ENCODE measurements around the gene TEX35.

The TEX35 gene

DNA sequence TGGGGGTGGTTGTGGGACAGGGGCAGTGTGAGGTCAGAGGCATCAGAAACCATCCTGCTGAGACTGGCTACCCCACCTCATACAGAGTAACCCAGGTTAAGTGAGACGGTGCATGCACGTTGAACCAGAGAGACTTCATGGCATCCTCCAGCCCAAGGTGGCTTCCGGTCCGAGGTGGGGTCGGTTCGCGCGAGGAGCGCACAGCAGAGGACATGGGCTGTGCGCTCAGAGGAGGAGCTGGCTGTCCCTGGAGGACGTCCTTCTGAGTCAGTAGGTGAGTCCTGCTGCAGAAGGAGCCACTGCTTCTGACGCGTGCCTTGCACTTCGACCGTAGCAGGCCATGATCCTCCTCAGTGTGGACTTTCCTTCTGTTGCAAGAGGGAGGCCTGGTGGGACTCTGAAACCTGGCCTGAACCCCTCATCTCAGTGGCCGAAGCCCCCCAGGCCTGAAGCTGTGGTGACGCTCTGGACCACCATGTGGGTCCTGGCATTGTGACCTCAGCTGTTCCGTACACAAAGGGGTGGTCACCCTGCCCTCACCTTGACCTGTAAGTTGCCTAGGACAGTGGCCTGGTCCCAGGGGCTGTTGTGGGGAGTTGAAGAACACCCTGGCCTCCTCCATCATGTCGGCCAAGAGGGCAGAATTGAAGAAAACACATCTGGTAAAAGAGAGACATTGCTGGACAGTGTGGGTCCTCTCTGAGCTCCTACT, at the start of gene TEX35:
Gene TEX35 (plus strand): TSS at position 544 of the 712 bp plus-strand sequence. CDS start 80 bp downstream, at position 624.
- no peak for DNase-seq

DNA sequence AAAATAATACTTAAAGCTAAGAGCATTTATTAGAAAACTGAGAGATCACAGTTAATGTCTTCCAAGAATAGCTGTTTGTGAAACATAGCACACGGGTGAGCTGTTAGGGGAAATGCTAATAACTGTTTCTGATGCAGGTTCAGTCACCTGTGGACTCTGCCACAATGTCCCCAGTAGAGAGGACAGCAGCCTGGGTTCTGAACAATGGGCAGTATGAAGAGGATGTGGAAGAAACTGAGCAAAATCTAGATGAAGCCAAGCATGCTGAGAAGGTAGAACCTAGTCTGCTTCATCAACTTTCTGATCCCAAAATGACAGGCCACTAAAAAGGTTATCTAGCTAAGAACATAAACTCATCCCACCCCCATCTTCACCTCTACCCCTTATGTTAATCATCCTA, 48.8 kb upstream of the TEX35 start:
- DNase-seq = no peak

DNA sequence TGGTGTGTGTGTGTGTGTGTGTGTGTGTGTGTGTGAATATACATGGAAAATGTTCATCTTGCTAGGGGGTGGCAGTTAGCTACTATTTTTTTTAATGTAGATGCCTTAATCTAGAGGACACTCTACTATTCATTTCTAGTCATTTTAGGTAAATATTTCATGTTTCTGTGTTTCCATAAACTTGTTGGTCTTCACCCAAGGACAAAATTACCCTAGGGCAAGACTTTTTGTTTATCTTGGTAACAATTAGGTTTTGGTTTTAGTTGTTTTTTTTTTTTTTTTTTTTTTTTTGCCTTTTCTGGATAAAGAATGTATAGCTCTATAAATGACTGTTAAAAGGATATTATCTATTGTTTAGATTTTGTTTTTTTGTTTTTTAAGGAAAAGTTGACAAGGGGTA, 48.3 kb upstream of the TEX35 start:
- no peak for DNase-seq

GRCh38 chr1:178465011-178465410, 47.9 kb upstream of the TEX35 start:
- DNase-seq = no peak

DNA sequence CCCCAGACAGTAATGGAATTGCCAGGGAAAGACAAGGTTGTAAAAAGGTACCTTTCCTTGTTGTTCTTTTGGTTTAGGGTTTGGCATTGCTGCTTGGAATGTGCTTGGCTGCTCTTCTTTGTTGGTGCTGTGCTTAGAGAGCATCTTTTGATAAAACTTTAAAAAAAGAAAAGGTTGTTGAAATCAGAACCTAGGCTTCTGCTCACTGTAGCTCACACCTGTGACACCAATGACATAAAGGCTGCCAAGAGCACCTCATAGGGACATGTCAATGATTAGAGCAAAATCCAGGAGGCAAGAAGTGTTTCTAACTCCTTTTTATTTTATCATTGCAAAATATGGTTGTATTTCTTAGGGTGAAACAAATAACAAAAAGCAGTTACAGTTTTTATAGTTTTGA, 45.1 kb upstream of the TEX35 start:
- DNase-seq = no peak

DNA sequence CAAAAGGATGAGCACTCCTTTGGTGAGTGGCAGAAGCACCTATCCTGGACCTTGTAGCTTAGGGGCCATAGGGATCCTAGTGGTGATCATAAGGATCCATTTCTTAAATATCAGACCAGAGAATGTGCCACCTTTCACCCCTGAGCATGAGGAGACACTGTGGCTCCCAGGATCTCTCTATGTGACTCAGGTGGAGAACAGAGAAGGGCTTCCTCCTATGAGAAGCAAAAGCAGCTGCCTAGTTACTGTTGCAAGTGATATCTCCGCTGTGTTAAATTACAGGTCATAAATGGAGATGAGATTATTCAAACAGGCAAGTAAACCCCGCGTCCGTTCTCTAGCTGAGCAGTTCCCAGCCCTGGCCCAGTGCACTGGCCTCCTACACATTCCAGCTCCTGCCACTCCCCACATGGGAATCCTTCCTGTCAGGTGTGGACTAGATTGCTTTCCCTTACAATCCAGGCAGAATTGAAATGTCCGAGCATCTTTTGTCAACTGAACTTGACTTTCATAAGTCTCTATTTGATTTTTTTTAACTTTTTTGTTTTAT, 42.4 kb upstream of the TEX35 start:
- no peak for DNase-seq

GRCh38 chr1:178472531-178472930, 40.4 kb upstream of the TEX35 start:
- DNase-seq = no peak

GRCh38 chr1:178477373-178477772, 35.5 kb upstream of the TEX35 start:
- no peak for DNase-seq

DNA sequence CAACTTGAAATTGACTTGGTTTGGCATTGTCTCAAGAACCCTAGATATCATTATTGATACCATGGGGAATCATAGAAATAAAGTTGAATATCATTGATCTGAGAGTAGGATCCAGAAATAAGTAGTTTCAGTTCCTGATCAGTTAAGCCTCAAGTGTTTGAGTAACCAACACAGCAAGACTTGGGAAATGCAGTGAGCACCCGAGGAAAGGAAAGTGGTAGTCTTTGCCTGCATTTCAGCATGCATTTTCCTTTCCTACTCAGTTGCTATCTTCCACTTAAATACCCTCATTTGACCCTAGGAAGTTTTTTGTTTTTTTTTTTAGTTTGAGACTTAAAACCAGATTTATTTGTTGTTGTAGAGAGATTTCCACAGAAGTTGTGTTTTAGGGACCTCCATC, 35.1 kb upstream of the TEX35 start:
- DNase-seq = no peak

GRCh38 chr1:178483251-178483957, 29.5 kb upstream of the TEX35 start:
- no peak for DNase-seq

DNA sequence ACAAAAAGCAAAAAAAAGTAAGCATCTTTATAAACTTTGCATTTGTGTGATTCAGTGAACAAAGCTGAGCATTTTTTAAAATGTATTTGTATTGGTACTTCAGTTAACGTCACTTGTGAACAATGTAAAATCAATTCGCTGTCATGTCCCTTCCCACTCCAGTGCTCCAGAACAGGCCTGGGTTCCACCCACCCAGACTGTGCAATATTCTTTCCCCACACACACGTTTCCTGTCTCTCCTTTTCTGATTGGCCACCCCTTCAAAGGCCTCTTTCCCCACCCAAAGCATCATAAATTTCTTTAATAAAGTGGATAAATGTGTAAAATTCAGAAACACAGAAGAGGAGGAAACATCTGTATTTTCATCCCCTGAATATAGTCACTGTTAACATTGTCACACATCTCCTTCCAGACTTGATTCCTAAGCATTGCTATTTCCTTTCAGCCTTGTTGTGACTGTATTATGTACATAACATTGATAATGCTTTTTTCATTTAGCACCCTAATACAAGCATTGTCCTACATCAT, 28.1 kb upstream of the TEX35 start:
- DNase-seq = no peak

- DNase-seq = no peak
Observed at GRCh38 chr1:178485541-178485981, 27.3 kb upstream of the TEX35 start.

GRCh38 chr1:178486100-178487069, 26.5 kb upstream of the TEX35 start:
- DNase-seq = no peak

DNA sequence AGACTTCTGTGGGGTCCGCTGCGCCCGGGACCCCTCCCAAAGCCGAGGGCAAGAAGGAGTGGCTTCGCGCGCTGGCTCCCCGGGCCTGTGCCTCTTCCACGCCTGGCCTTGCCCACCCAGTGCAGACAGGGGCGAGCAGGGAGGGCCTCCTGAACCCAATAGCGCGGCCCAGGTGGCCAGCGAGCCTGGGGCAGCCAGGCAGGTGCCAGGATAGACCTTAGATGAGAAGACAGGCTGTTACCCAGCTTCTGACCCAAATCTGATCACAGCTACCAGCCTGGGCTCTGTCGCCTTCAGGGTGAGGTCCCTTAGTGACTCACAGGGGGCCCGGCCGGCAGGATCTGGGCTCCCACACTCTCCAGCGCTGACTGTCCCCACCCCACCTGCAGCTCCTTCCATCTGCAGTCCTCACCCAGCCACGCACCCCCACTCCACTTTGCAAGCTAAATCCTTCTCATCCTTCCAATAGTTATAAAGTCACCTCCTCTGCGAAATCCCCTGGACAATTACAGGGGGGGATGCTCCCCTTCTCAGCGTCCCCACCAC, 25.8 kb upstream of the TEX35 start:
- no peak for DNase-seq

GRCh38 chr1:178488393-178488792, 24.5 kb upstream of the TEX35 start:
- no peak for DNase-seq

DNA sequence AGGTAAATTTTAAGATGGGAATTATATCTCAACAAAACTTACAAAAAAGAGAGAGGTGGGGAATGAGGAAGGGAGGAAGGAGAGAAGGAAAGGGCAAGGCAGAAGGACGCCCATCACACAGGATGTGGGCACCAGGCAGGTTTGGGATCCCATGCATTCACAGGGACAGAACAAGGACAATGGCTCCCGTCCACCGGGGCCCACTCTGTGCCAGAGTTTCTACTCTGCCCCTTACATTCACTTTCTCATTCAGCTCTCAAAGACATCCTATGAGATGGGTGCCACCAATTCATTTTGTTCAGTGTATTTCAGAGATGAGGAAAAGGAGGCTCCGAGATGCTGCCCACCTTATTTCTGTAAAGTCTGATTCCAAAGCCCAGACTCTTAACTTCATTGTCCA, 23.5 kb upstream of the TEX35 start:
- DNase-seq = no peak

GRCh38 chr1:178490136-178490535, 22.8 kb upstream of the TEX35 start:
- no peak for DNase-seq

GRCh38 chr1:178490967-178491366, 21.9 kb upstream of the TEX35 start:
- DNase-seq = no peak

GRCh38 chr1:178491721-178492120, 21.2 kb upstream of the TEX35 start:
- DNase-seq = no peak

DNA sequence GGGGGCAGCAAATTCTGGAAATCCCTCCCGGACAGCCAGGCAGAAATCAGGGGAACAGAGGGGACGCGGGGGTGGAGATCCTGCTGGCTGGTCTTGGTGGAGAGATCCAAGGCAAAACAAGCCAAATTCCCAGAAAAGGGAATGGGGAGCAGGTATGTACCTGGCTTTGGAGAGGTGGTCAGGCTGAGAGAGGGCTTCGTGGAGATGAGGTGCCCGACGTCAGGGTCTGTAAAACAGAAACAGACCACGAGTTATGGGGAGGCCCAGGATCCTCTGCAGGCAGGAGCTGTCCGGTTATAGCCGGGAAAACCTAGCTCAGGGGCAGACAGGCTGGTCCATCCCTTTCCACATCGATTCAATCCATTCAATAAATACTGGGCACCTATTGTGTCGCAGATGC, 20.6 kb upstream of the TEX35 start:
- DNase-seq = no peak

GRCh38 chr1:178493301-178493741, 19.6 kb upstream of the TEX35 start:
- DNase-seq = no peak

DNA sequence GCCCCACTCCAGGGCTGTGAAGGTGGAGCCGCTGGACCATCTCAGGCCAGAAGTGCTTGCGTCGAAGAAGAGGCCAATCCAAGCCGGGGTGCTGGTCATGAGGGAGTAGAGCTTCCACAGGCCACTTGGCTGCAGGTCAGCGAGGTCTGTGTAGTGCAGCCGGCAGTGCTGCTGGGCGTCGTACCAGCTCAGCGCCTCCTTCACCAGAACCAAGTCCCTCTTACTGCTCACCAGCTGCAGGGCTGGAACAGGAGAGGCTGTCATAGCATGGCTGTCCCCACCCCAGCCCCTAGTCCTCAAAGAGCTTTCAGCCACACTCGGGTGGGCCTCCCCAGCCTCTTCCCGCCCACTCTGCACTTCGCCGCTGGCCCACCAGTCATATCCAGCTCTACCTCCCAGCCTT, 18.3 kb upstream of the TEX35 start:
- DNase-seq = no peak
